Mesenchymal stem cell (in vitro differentiated cells and primary cell): ENCODE data around the gene PGM3.

Source experiments
- DNase-seq: peaks from one replicate; pipeline ENCODE4 v3.0.0-alpha.2; 2013
- H2AFZ ChIP-seq: one replicate; pipeline ENCODE4 v1.6.1; 2013; ENCODE audit warnings: low read depth, mild to moderate bottlenecking, control low read depth, inconsistent platforms, low read length, moderate library complexity
- H2AK5ac ChIP-seq: 2 replicates; pipeline ENCODE4 v1.6.1; 2013; ENCODE audit warnings: low read length, moderate library complexity, mild to moderate bottlenecking, inconsistent platforms; ENCODE audit not compliant: severe bottlenecking
- H2BK120ac ChIP-seq: one replicate; pipeline ENCODE4 v1.6.1; 2013; ENCODE audit warnings: low read depth, mild to moderate bottlenecking, inconsistent platforms, low read length, moderate library complexity
- H2BK12ac ChIP-seq, 2 experiments: one replicate each; pipeline ENCODE4 v1.6.1; 2013; ENCODE audit warnings: inconsistent platforms in 2 of 2, low read length in 2 of 2, mild to moderate bottlenecking in 2 of 2, moderate library complexity in 2 of 2, control low read depth in 1 of 2
- H2BK15ac ChIP-seq: one replicate; pipeline ENCODE4 v1.6.1; 2013; ENCODE audit warnings: mild to moderate bottlenecking, low read depth, inconsistent platforms; ENCODE audit not compliant: poor library complexity, severe bottlenecking
- H2BK5ac ChIP-seq: 2 replicates; pipeline ENCODE4 v1.6.1; 2013; ENCODE audit warnings: low read depth, mild to moderate bottlenecking, low read length, control low read depth, inconsistent platforms; ENCODE audit not compliant: poor library complexity, severe bottlenecking
- H3K14ac ChIP-seq, 2 experiments: one replicate each; pipeline ENCODE4 v1.6.1; 2013; ENCODE audit warnings: inconsistent platforms in 2 of 2, low read length in 2 of 2, control low read depth in 1 of 2, mild to moderate bottlenecking in 1 of 2, moderate library complexity in 1 of 2
- H3K18ac ChIP-seq, 2 experiments: one replicate each; pipeline ENCODE4 v1.6.1; 2013; ENCODE audit warnings: inconsistent platforms in 2 of 2, low read length in 2 of 2, control low read depth in 1 of 2, low read depth in 1 of 2, mild to moderate bottlenecking in 1 of 2
- H3K23ac ChIP-seq, 2 experiments: one replicate each; pipeline ENCODE4 v1.6.1; 2013; ENCODE audit warnings: inconsistent platforms in 2 of 2, low read length in 2 of 2, mild to moderate bottlenecking in 2 of 2, moderate library complexity in 2 of 2, control low read depth in 1 of 2
- H3K27ac ChIP-seq: 2 replicates; pipeline ENCODE4 v1.5.1; 2013; ENCODE audit warnings: mild to moderate bottlenecking, moderate library complexity, low read length, control low read depth, inconsistent platforms; ENCODE audit not compliant: poor library complexity, severe bottlenecking
- H3K27me3 ChIP-seq, 2 experiments: 2 replicates each; pipeline versions ENCODE4 v1.6.1 to v1.7.0; 2013; ENCODE audit warnings: low read length in 2 of 2, mild to moderate bottlenecking in 2 of 2, moderate library complexity in 2 of 2, control low read depth in 1 of 2, inconsistent platforms in 1 of 2; ENCODE audit not compliant: control insufficient read depth in 1 of 2, insufficient read depth in 1 of 2
- H3K36me3 ChIP-seq, 2 experiments: 2 replicates each; pipeline versions ENCODE4 v1.6.1 to v1.7.0; 2013; ENCODE audit warnings: low read length in 2 of 2, control low read depth in 1 of 2, inconsistent platforms in 1 of 2, low read depth in 1 of 2, mild to moderate bottlenecking in 1 of 2; ENCODE audit not compliant: insufficient read depth in 2 of 2, control insufficient read depth in 1 of 2
- H3K4ac ChIP-seq, 2 experiments: one replicate each; pipeline ENCODE4 v1.6.1; 2013; ENCODE audit warnings: inconsistent platforms in 2 of 2, low read length in 2 of 2, mild to moderate bottlenecking in 2 of 2, moderate library complexity in 2 of 2, control low read depth in 1 of 2, low read depth in 1 of 2
- H3K4me1 ChIP-seq: 2 replicates; pipeline ENCODE4 v1.6.1; 2013; ENCODE audit warnings: low read depth, low read length, control low read depth; ENCODE audit not compliant: control insufficient read depth, insufficient read depth
- H3K4me2 ChIP-seq: 2 replicates; pipeline ENCODE4 v1.6.1; 2013; ENCODE audit warnings: low read length, mild to moderate bottlenecking, inconsistent platforms; ENCODE audit not compliant: poor library complexity, severe bottlenecking
- H3K4me3 ChIP-seq, 2 experiments: 2 replicates each; pipeline versions ENCODE4 v1.5.1 to v1.7.0; 2013; ENCODE audit warnings: low read length in 2 of 2, mild to moderate bottlenecking in 2 of 2, control low read depth in 1 of 2, low read depth in 1 of 2; ENCODE audit not compliant: insufficient read depth in 1 of 2
- H3K79me1 ChIP-seq: replicated peaks from 2 replicates; pipeline ENCODE4 v1.6.1; 2013; ENCODE audit warnings: mild to moderate bottlenecking, control low read depth, low read length, inconsistent platforms; ENCODE audit not compliant: poor library complexity, severe bottlenecking
- H3K9ac ChIP-seq: 2 replicates; pipeline ENCODE4 v1.7.0; 2013; ENCODE audit warnings: mild to moderate bottlenecking, low read length, moderate library complexity
- H3K9me3 ChIP-seq: 2 replicates; pipeline ENCODE4 v1.7.0; 2013; ENCODE audit warnings: mild to moderate bottlenecking, low read length; ENCODE audit not compliant: control insufficient read depth
- H4K8ac ChIP-seq: one replicate; pipeline ENCODE4 v1.6.1; 2013; ENCODE audit warnings: inconsistent platforms, mild to moderate bottlenecking, low read length, moderate library complexity
- H4K91ac ChIP-seq: one replicate; pipeline ENCODE4 v1.6.1; 2013; ENCODE audit warnings: mild to moderate bottlenecking, low read length, inconsistent platforms
- WGBS: methylation state at CpG from one replicate; pipeline ENCODE4 v1.1.7; 2013; ENCODE audit warnings: mixed read lengths; 5-methylcytosine and 5-hydroxymethylcytosine counted together

PGM3 gene

DNA sequence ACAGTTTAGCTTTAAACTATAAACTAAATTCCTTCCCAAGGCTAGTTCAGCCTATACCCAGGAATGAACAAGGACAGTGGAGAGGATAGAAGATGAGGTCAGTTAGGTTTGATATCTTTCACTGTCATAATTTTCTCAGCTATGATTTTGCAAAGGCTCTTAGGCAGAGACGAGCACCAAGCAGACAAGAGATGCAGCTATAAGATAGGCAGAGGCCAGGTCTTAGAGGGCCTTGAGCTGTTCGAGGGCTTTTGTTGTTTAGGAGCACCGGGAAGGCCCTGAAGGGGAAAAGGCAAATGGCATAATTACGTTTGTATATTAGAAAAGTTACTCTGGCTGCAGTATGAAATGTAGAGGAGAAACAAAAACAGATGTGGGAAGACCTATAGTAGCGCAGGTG, 65.8 kb downstream of the PGM3 start:
- no peak overlapping the region for H2BK5ac ChIP-seq
- no peak overlapping the region for H3K18ac ChIP-seq
- no peak overlapping the region for H4K91ac ChIP-seq
- H3K4me2 ChIP-seq: no peak overlapping the region
- no peak overlapping the region for H2BK120ac ChIP-seq
- no peak overlapping the region for H2AK5ac ChIP-seq
- H3K4me1 ChIP-seq: no peaks in the 10 kb centered on the region
- H2BK12ac ChIP-seq: no peak overlapping the region
- no peak overlapping the region for H2AFZ ChIP-seq
- H3K36me3 ChIP-seq: peaks cover 5 to 96% of the 10 kb centered on the region in 2 experiments
- peaks cover 2% of the 10 kb centered on the region for H3K79me1 ChIP-seq
- no peak overlapping the region for H3K23ac ChIP-seq
- H2BK15ac ChIP-seq: no peak overlapping the region
- DNase-seq: no peak
- H3K9ac ChIP-seq: no peak overlapping the region
- 97% methylated on average over 5 of the region's 5 CpGs for WGBS
- no peak overlapping the region for H3K4ac ChIP-seq
- H3K14ac ChIP-seq: no peak overlapping the region
- no peak overlapping the region for H4K8ac ChIP-seq
- no peak overlapping the region for H3K4me3 ChIP-seq
- no peak overlapping the region for H3K27ac ChIP-seq
- H3K27me3 ChIP-seq: no peaks in the 10 kb centered on the region
- no peaks in the 10 kb centered on the region for H3K9me3 ChIP-seq

- Histone ChIP-seq H3K18ac (no peak overlapping the region), H2AFZ (no peak overlapping the region), H3K4ac (no peak overlapping the region), H3K79me1 (peaks cover 2% of the 10 kb centered on the region), H2BK12ac (no peak overlapping the region), H3K4me2 (no peak overlapping the region), H2BK5ac (no peak overlapping the region), H3K23ac (no peak overlapping the region), H2BK15ac (no peak overlapping the region), H3K9me3 (no peaks in the 10 kb centered on the region), H3K4me3 (no peak overlapping the region), H2BK120ac (no peak overlapping the region), H4K8ac (no peak overlapping the region), H2AK5ac (no peak overlapping the region), H3K27ac (no peak overlapping the region), H3K14ac (no peak overlapping the region), H3K27me3 (no peaks in the 10 kb centered on the region), H3K4me1 (no peaks in the 10 kb centered on the region), H3K9ac (no peak overlapping the region), H4K91ac (no peak overlapping the region), H3K36me3 (peaks cover 5 to 96% of the 10 kb centered on the region in 2 experiments)
- no peak for DNase-seq
- WGBS: over 99% methylated on average over 4 of the region's 5 CpGs
Measured at GRCh38 chr6:83126807-83127206, 66.3 kb downstream of the PGM3 start.

DNA sequence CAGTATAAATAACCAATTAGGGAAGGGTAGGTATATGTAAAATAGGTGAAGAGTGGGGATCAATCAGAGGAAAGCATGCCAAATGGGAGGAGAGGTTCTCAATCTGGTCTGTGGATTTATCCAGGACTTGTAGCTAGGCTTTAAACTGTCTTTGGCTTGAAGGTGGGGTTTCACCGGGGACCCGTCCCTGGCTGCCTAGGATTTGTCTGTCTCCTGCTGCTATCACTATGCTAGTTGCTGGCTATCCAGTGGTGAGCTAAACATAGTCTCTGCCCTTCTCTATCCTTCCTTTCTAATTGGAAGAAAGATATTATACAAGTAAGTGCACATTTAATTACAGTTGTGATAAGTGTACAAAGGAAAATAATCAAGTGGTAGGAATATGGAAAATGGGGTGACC, 66.8 kb downstream of the PGM3 start:
- no CpG with 5 or more reads among the region's 2 CpGs for WGBS

GRCh38 chr6:83125425-83125824, 67.6 kb downstream of the PGM3 start:
- no peak for DNase-seq
- Histone ChIP-seq H3K4ac (no peak overlapping the region), H3K79me1 (peaks cover 2% of the 10 kb centered on the region), H3K14ac (no peak overlapping the region), H3K23ac (no peak overlapping the region), H4K8ac (no peak overlapping the region), H3K18ac (no peak overlapping the region), H3K36me3 (peaks cover 3 to 97% of the 10 kb centered on the region in 2 experiments), H2BK12ac (no peak overlapping the region), H3K9ac (no peak overlapping the region), H3K27me3 (no peaks in the 10 kb centered on the region), H3K4me1 (no peaks in the 10 kb centered on the region), H2BK120ac (no peak overlapping the region), H2BK15ac (no peak overlapping the region), H3K27ac (no peak overlapping the region), H2AK5ac (no peak overlapping the region), H3K4me3 (no peak overlapping the region), H3K4me2 (no peak overlapping the region), H4K91ac (no peak overlapping the region), H3K9me3 (no peaks in the 10 kb centered on the region), H2AFZ (no peak overlapping the region), H2BK5ac (no peak overlapping the region)

More for the DNA sequence above, 66.8 kb downstream of the PGM3 start:
- Histone ChIP-seq H3K27ac (no peak overlapping the region), H4K8ac (no peak overlapping the region), H3K23ac (no peak overlapping the region), H3K9me3 (no peaks in the 10 kb centered on the region), H4K91ac (no peak overlapping the region), H2AK5ac (no peak overlapping the region), H3K9ac (no peak overlapping the region), H3K14ac (no peak overlapping the region), H2BK120ac (no peak overlapping the region), H3K18ac (no peak overlapping the region), H3K27me3 (no peaks in the 10 kb centered on the region), H3K36me3 (peaks cover 3 to 96% of the 10 kb centered on the region in 2 experiments), H2AFZ (no peak overlapping the region), H3K79me1 (peaks cover 2% of the 10 kb centered on the region), H3K4ac (no peak overlapping the region), H2BK15ac (no peak overlapping the region), H2BK5ac (no peak overlapping the region), H3K4me3 (no peak overlapping the region), H3K4me2 (no peak overlapping the region), H3K4me1 (no peaks in the 10 kb centered on the region), H2BK12ac (no peak overlapping the region)
- DNase-seq: no peak
